HL-60 (cell line): ENCODE data around the gene SASH3.

Experiments used
- CTCF ChIP-seq: IDR thresholded peaks from one replicate; pipeline ENCODE4 v1.5.1; 2011; ENCODE audit warnings: low read length, control low read depth, inconsistent platforms; ENCODE audit not compliant: insufficient read depth
- REST ChIP-seq: IDR thresholded peaks from 2 replicates; pipeline ENCODE4 v1.6.1; 2012; ENCODE audit warnings: low read depth; ENCODE audit not compliant: insufficient replicate concordance

GRCh38 chrX:129823522-129823921, 43.8 kb downstream of the SASH3 start:
- no peak for TF ChIP-seq CTCF
- TF ChIP-seq REST, result no peak
